NK-92 treated with Interleukin-12 subunit alpha and Interleukin-12 subunit beta, amount 100 ng/mL, for 24 hours (cell line): ENCODE results near the gene GPD1.

ENCODE experiments used
- DNase-seq: peaks from one replicate; lab custom pipeline; 2025; lab: John Stamatoyannopoulos, UW

GPD1 gene

GRCh38 chr12:50103767-50104321 lies at the start of gene GPD1:
Gene GPD1, plus strand, starts transcription at chr12:50104008. Its CDS starts 43 bp downstream, at chr12:50104051.
- DNase-seq: no peak

- DNase-seq: no peak
These were observed 47.8 kb upstream of the GPD1 start for GRCh38 chr12:50055831-50056638.

- DNase-seq: no peak
These were observed 47.2 kb upstream of the GPD1 start for GRCh38 chr12:50056639-50056976.

- no peak for DNase-seq
These were observed 46.6 kb upstream of the GPD1 start, which contains the start of gene ASIC1 for GRCh38 chr12:50057000-50057841. Gene ASIC1, plus strand, starts transcription at chr12:50057596. Its CDS starts 1,171 bp downstream, at chr12:50058767.

- no peak for DNase-seq
These were observed 45.7 kb upstream of the GPD1 start for GRCh38 chr12:50057896-50058670.

- no peak for DNase-seq
These were observed 45.0 kb upstream of the GPD1 start for GRCh38 chr12:50058743-50059312.

- no peak for DNase-seq
These were observed 44.2 kb upstream of the GPD1 start for GRCh38 chr12:50059440-50060119.

- DNase-seq: no peak
These were observed 43.7 kb upstream of the GPD1 start for GRCh38 chr12:50060120-50060468.

GRCh38 chr12:50061171-50061570 lies 42.6 kb upstream of the GPD1 start:
- DNase-seq: no peak

- no peak for DNase-seq
These were observed 41.7 kb upstream of the GPD1 start for GRCh38 chr12:50061946-50062686.

- no peak for DNase-seq
These were observed 40.9 kb upstream of the GPD1 start for GRCh38 chr12:50062728-50063460.

- DNase-seq: no peak
These were observed 38.0 kb upstream of the GPD1 start for GRCh38 chr12:50065726-50066310.

- DNase-seq: no peak
These were observed 37.4 kb upstream of the GPD1 start for GRCh38 chr12:50066402-50066801.

GRCh38 chr12:50069069-50069468 lies 34.7 kb upstream of the GPD1 start:
- no peak for DNase-seq

GRCh38 chr12:50069539-50069938 lies 34.3 kb upstream of the GPD1 start:
- no peak for DNase-seq

GRCh38 chr12:50070314-50071060 lies 33.3 kb upstream of the GPD1 start:
- peak; percentile 11 for DNase-seq

- DNase-seq: no peak
These were observed 31.5 kb upstream of the GPD1 start for GRCh38 chr12:50072198-50072907.

GRCh38 chr12:50073206-50073605 lies 30.6 kb upstream of the GPD1 start:
- DNase-seq: no peak
